AG04450 (cell line): ENCODE data around the gene TMEM88. TPM values are rescaled to one million over a fixed set of nuclear protein-coding genes. Genes with fewer than 3 reads are reported as not detected.
A peak's percentile ranks its signal among the peaks of the same experiment; 100 is the strongest.
"Not testable (repeated sequence)": the region's sequence is repeated elsewhere in the genome, so short reads cannot be mapped to it uniquely, and the experiment has no call there.

Experiments used
- CTCF ChIA-PET: fragments of 300-600, 350-600 bp; formaldehyde crosslinking; extraction: SDS; loops from one replicate; lab custom pipeline; 2022; ENCODE audit warnings: antibody characterized with exemption, inconsistent platforms; lab: Charles Lee
- POLR2A ChIA-PET: fragments of 350-600 bp; formaldehyde crosslinking; extraction: SDS; loops from one replicate; lab custom pipeline; 2021; ENCODE audit warnings: antibody characterized with exemption, inconsistent platforms; lab: Yijun Ruan, JAX
- DNase-seq: peaks from one replicate; pipeline ENCODE4 v3.0.0-alpha.2; 2011; ENCODE audit warnings: low read depth, low spot score
- H3K27ac ChIP-seq: one replicate; pipeline ENCODE4 v1.5.1; 2012; ENCODE audit warnings: low read depth, low read length, control low read depth
- H3K27me3 ChIP-seq: one replicate; pipeline ENCODE4 v1.6.0; 2012; ENCODE audit warnings: low read length; ENCODE audit not compliant: control insufficient read depth, insufficient read depth
- H3K4me3 ChIP-seq: 2 replicates; pipeline ENCODE4 v1.5.1; 2011; ENCODE audit warnings: mild to moderate bottlenecking, low read depth, low read length, control low read depth
- H3K9me3 ChIP-seq: 2 replicates; pipeline ENCODE4 v1.5.1; 2012; ENCODE audit warnings: low read length; ENCODE audit not compliant: control insufficient read depth, insufficient read depth
- CTCF ChIP-seq: IDR thresholded peaks from 2 replicates; pipeline ENCODE4 v1.5.1; 2011; ENCODE audit warnings: low read depth, low read length, control low read depth, inconsistent platforms
- polyA plus RNA-seq: library from polyadenylated mRNA; depleted of rRNA; stranded (reverse); fragments of >200 nt; gene quantifications from 2 replicates; pipeline ENCODE4 v1.2.3, GENCODE V29; 2011

TMEM88 gene
- polyA plus RNA-seq, 1 experiment = 0.29 TPM

- ChIA-PET POLR2A (interaction anchor here (0.6 to 2.3 kb wide), 10 partner anchors 11 to 280 kb away, joined by 3 to 30 read pairs (median 5); partner anchors contain the start of genes CHD3, CNTROB, KDM6B and RNF227), CTCF (interaction anchor here (0.7 to 1.2 kb wide), 8 partner anchors 13 to 132 kb away, joined by 3 to 6 read pairs (median 4); partner anchors contain the start of gene KDM6B)
- no peak for TF ChIP-seq CTCF
- DNase-seq = peak; percentile 84
- H3K27me3 ChIP-seq = no peaks in the 10 kb centered on the region
- peak within 1 kb of the TSS; percentile 91 for H3K27ac ChIP-seq
- no peaks in the 10 kb centered on the region; the same call in 1 of the 2 replicates for H3K9me3 ChIP-seq
- H3K4me3 ChIP-seq = peak within 1 kb of the TSS; percentile 81
Observed at GRCh38 chr17:7857713-7858521, 3.1 kb downstream of the TMEM88 start, which contains the start of gene CYB5D1. Gene CYB5D1 (plus strand): TSS chr17:7858003. CDS start chr17:7858135, 132 bp downstream.

GRCh38 chr17:7858522-7858810, 3.6 kb downstream of the TMEM88 start:
- POLR2A ChIA-PET = interaction anchor here (0.8 kb wide), 1 partner anchor 23 kb away, joined by 3 read pairs; no protein-coding TSS in a partner anchor
- DNase-seq = no peak
- CTCF ChIA-PET = interaction anchor here (2.6 kb wide), 1 partner anchor 39 kb away, joined by 19 read pairs; no protein-coding TSS in a partner anchor

GRCh38 chr17:7859028-7859427, 4.2 kb downstream of the TMEM88 start:
- no peaks in the 10 kb centered on the region for H3K27me3 ChIP-seq
- TF ChIP-seq CTCF = no peak
- POLR2A ChIA-PET = interaction anchor here (0.8 kb wide), 1 partner anchor 23 kb away, joined by 3 read pairs; no protein-coding TSS in a partner anchor
- peak overlapping the region; percentile 80 for H3K4me3 ChIP-seq
- no peak for DNase-seq
- no peak overlapping the region for H3K27ac ChIP-seq
- no peaks in the 10 kb centered on the region; the same call in 1 of the 2 replicates for H3K9me3 ChIP-seq
- CTCF ChIA-PET = interaction anchor here (1.6 to 2.6 kb wide), 2 partner anchors 39 to 182 kb away, joined by 5 to 19 read pairs; no protein-coding TSS in a partner anchor

More at GRCh38 chr17:7858522-7858810, 3.6 kb downstream of the TMEM88 start:
- Histone ChIP-seq H3K9me3 (no peaks in the 10 kb centered on the region; the same call in 1 of the 2 replicates), H3K4me3 (peak overlapping the region; percentile 80), H3K27me3 (no peaks in the 10 kb centered on the region), H3K27ac (peak overlapping the region; percentile 91)
- TF ChIP-seq CTCF = peak; percentile 50

GRCh38 chr17:7862692-7863437, 8.0 kb downstream of the TMEM88 start:
- DNase-seq = no peak
- CTCF ChIA-PET = interaction anchor here (0.6 to 5.2 kb wide), 23 partner anchors 9 to 206 kb away, joined by 3 to 46 read pairs (median 4); partner anchors contain the start of gene KDM6B
- H3K27ac ChIP-seq = no peak overlapping the region
- H3K27me3 ChIP-seq = no peaks in the 10 kb centered on the region
- POLR2A ChIA-PET = interaction anchor here (0.7 kb wide), 1 partner anchor 60 kb away, joined by 7 read pairs; no protein-coding TSS in a partner anchor
- no peaks in the 10 kb centered on the region; the same call in 1 of the 2 replicates for H3K9me3 ChIP-seq
- H3K4me3 ChIP-seq = no peak overlapping the region
- TF ChIP-seq CTCF = peak; percentile 74

- H3K9me3 ChIP-seq, POLR2A ChIA-PET, H3K4me3 ChIP-seq, H3K27ac ChIP-seq, DNase-seq, H3K27me3 ChIP-seq: not testable (repeated sequence)
- CTCF ChIA-PET = interaction anchor here (0.6 to 5.2 kb wide), 8 partner anchors 16 to 193 kb away, joined by 3 to 46 read pairs (median 16); no protein-coding TSS in a partner anchor
Observed at GRCh38 chr17:7864384-7864783, 9.5 kb downstream of the TMEM88 start.
